Hindlimb muscle (tissue), 1 donor: Measurements from ENCODE around the gene WARS2. TPM values are rescaled to one million over a fixed set of nuclear protein-coding genes. Genes with fewer than 3 reads are reported as not detected.

Source experiments
- DNase-seq: peaks from one replicate; pipeline ENCODE4 v3.0.0-alpha.2; 2013
- polyA plus RNA-seq: library from polyadenylated mRNA; unstranded; fragments of 120-200 nt; gene quantifications from one replicate; pipeline ENCODE4 v1.2.1, GENCODE V29; 2013; ENCODE audit not compliant: insufficient read length

Gene WARS2
- polyA plus RNA-seq, 1 donor, result 20.4 TPM

DNA sequence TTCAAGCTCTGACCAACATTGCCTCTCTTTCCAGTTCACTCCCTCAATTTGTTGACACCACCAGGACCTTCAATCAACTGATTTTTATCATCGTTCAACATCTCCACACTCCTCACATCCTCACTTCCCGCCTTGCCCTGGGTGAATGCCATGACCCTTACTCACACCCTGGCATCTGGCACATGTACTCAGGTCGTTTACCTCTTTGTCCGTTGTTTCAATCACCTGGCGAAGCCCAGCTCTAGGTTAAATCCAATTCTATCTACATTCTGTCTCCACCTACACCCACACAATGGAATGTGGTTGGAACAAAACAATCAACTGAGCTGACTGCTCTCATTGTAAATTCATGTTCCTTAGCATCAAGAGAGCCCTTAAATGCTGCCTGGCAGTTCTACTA is 128.1 kb downstream of the WARS2 start:
- DNase-seq, result no peak

DNA sequence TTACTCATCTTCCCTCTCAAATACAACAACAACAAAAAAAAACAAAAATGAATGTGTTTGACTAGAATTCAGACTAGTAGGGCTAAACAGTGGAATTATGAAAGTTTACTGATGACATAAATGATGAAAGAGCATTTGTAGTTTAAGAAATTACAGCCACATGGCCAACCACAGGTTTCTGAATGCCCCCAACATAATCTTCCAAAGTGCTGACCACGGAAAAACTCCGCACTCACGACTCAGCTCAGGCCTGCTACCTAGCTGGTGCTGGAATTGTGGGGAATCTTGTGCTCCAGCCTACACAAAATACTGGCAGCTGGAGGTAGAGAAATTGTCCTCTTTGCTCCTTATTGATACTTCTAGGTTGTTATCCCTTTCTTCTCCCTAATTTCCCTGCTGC is 128.7 kb downstream of the WARS2 start:
- no peak for DNase-seq

DNA sequence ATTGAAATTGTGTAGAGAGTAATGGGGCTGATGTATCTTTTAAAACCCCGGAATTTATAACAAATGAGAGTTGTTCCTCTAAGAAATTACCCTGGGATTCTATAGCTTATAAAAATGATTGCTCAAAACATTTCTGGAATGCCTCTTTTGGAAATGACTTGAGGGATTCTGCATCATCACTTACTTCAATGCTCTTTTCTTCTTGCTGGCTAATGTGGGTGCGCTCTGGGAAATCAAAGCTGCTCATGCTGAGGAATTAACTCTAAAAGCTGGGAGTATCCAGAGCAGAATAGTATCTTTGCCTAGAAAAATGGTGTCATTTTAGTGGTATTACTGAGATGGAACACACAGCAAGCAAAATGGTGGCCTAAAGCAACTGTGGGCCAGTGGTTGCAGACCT is 129.3 kb downstream of the WARS2 start:
- DNase-seq, result no peak

- no peak for DNase-seq
These were observed 130.3 kb downstream of the WARS2 start for GRCh38 chr1:119010201-119010600.

DNA sequence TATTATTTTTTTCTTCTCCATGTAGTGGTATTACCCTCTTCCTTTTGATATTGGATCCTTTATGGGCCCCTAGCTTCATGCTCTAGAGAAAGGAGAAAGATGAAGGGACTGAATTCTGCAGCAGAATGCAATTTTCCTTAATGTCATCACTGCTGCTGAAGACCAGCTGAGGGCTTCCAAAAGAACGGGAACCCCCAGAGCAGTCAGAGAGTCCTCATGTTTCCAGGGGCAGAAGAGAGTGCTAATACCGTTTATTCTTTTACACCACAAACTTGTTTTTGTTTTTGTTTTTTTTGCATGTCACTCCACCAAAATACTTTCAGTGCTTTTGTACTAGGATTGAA is 131.2 kb downstream of the WARS2 start:
- no peak for DNase-seq

DNA sequence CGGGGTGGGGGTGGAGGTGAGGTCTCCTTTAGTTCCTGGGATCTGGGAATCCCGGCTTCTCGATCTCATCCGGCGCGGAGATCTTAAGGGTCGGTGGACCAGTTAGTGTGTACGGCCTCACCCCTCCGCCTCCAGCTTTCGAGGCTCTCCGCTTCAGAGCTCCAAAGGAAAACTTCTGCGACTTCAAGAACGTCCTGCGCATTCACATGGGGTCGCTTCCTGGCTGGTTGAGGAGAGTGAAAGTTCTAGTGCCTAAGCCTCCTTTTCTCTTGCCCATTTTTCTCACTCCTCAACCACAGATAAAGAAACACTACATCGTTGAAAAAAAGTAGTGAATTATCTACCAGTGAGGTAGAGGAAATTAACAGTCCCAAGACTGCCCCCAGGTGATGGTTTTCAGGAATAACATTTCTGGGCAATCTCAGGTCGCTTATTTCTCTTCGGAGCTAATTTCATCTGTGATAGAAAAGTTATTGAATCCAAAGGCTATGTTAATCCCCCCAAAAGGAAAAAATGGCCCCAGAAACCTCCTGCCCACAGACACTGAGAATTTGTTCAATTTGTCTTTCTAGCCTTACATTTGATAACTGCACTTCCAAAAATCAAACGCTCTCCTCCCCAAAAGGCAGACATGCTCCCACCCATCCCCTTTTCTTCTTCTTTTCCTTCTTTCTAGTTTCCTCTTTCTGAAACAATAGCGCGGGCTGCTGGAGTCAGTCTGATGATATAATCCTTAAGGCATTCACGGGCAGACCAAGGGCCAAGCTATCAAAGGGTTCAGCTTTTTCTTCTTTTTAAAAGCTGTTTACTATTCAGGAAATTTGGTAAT is 131.8 kb downstream of the WARS2 start:
- peak; percentile 80 for DNase-seq

GRCh38 chr1:119007670-119008482 is 132.6 kb downstream of the WARS2 start:
- DNase-seq, result no peak

- no peak for DNase-seq
These were observed 133.1 kb downstream of the WARS2 start for GRCh38 chr1:119007339-119007669.

DNA sequence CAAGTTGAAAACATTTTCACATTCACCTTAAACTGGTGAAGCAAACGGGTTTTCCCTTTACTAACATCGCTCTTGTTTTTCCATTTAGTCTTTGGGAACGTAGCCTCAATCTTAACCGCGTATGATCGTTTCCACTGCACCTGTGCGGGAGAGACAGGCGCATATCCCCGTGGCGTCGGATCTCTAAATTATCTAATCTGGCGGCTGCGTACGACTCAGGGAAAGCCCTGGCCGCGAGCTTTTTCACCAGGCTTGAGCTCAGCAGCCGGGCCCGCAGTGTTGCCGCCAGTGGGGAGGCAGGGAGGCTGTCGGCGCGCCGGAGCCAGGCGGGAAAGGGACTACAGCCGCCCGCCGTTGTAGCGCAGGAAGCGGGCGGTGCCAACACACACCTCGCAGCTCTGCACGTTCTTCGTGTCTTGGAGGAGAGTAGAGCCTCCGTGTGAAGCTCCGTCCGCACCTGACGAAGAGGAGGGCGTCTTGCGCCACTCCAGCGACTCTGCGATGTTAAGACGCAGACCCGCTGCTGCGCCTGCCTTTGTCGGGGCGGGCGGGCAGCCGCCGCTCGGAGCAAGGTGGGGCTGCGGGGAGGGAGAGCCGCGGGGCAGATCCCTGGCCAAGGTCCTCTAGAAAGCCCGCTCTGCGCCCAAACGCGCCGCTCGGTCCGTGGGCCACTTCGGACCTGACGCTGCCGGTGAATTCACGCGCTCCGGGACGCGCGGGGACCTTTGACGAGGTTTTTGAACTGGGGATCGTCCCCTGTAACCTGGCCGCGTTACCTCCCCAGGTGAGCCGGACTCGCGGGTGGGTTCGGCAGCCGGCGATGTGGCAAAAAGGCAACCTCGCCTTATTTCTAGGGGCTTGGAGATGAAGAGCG is 133.8 kb downstream of the WARS2 start:
- DNase-seq, result no peak

- no peak for DNase-seq
These were observed 134.6 kb downstream of the WARS2 start for GRCh38 chr1:119005724-119006405.

DNA sequence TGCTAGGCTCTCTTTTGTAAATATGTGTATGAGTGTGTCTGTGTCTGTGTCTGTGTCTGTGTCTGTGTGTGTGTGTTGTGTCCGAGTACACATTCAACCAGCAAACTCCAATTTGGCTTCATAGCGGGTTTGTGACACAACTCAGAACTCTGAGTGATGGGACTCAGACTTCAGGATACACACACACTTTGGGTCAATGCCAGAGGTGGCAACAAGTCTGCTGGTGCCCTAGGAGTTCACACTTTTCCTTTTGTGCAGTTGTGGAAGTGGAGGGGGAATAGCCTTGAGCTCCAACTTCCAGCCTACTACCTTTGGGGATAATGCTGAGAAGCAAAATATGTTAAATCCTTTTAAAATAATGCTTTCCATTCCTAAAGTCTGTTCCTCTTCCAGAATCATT is 135.7 kb downstream of the WARS2 start:
- no peak for DNase-seq

DNA sequence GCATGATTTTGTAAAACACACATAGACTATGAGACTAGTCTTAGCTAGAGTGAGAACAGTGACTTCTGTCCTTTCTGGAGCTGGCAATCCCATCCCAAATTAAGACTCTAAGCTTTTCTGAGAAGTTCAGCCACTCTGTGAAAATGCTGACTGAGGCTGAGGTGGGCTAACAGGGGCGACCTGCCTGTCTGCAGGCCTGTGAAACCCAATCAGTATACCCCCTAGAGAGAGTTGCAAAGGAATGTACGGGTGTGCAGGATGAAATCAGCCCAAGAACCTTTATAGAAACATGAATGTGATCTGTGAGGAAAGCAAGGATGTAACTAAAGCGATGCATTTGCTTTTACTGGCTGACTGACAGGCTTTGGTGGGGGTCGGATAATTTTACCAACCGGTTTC is 136.3 kb downstream of the WARS2 start:
- DNase-seq, result no peak

DNA sequence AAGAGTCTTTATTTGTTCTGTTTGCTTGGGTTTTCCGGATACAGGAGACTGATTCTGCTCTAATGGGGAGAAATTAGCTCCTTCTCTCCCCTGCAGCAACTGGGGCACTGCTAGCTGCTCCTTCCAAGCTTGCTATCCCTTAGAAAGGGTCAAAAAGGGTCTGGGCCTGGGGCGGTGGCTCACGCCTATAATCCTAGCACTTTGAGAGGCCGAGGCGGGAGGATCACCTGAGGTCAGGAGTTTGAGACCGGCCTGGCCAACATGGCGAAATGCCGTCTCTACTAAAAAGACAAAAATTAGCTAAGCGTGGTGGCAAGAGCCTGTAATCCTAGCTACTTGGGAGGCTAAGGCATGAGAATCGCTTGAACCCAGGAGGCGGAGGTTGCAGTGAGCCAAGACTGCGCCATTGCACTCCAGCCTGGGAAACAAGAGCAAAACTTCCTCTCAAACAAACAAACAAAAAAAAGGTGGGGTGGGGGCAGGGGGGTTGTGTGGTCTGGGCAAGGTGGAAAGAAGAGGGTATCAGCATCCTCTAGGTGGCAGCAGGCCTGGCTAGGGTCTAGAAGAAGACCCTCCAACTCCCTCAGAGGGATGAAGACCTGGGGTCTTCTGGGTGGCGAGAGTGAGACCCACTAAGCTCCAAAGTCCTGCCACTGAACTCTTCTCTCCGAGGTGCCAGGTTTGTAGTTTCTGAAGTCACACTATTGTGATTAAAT is 136.9 kb downstream of the WARS2 start:
- no peak for DNase-seq

DNA sequence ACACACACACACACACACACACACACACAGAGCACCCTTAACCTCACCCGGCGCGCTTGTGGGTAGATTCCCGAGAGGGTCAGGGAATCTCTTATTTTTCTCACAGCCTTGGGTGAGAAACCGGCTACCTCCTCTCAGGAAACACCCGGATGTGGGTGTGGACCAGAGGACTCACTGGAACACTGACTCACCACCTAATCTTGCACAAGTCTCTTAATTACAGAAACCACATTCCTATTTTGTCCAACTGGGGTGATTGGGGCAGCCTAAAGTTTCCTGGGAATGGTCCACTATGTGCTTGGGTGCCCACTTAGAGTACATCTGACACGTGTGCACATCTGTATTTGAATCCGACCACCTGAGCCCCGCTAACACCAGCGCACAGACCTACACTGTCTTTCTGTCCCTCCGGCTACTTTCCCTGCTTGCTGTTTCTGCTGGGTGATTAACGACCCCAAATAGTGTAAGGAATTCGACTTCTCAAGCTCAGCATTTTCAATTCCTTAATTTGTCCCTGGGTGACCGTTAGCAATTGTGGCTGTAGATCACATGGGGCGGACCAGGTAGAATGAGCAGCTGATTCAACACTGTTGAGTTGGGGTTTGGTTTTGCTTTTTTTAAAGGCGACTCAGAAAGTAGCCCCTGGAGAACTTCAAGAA is 138.3 kb downstream of the WARS2 start:
- DNase-seq, result no peak

- peak; percentile 75 for DNase-seq
These were observed 139.0 kb downstream of the WARS2 start for GRCh38 chr1:119001181-119002027.

DNA sequence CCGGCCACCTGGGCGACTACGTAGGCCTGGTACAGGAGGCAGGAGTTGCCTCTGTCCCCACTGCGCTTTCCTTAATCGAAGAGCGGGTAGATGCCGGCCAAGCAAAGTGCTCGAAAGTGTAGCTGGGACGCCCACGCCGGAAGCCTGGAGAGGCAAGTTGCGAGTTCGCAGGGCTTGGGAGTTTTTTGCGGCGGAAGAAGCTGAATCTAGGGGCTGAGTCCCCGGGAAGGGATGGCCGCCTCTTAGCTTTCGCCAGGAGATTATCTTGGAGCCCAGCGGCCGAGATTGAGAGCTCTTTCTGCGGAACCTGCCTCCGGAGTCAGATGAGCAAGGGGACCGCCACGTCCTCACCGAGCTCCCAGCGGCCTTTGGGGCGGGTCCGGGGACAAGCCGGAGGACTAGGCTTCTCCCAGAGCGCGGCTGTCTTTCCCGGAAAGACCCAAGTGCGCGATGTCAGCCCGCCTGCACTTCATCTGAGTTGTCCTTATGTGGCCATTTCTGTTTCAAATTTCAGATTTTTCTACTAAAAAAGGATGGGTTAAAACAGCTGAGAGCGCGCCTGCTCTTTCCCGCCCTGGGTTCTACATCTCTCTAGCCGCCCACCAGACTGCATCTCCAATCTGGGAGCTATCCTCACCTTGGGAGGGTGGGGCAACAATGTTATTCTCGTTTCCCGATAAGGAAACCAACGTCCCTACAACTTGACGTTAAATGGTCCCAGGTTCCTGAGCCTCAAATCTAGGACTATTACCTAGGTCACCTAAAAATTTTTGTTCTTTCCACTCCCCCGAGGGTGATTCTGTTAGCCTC is 139.9 kb downstream of the WARS2 start:
- DNase-seq, result peak; percentile 43

- DNase-seq, result no peak
These were observed 140.9 kb downstream of the WARS2 start for GRCh38 chr1:118999348-119000071.

GRCh38 chr1:118998171-118998570 is 142.3 kb downstream of the WARS2 start:
- no peak for DNase-seq

- DNase-seq, result no peak
These were observed 143.2 kb downstream of the WARS2 start for GRCh38 chr1:118997225-118997624.
